Renal cortical epithelial cell (primary cell): ENCODE measurements around the gene MLIP. TPM values are rescaled to one million over a fixed set of nuclear protein-coding genes. Genes with fewer than 3 reads are reported as not detected.
A peak's percentile ranks its signal among the peaks of the same experiment; 100 is the strongest.
"Not testable (repeated sequence)": the region's sequence is repeated elsewhere in the genome, so short reads cannot be mapped to it uniquely, and the experiment has no call there.

Experiments
- DNase-seq: peaks from one replicate; pipeline ENCODE4 v3.0.0-alpha.2; 2011; ENCODE audit warnings: low read depth
- total RNA-seq: library from RNA; depleted of rRNA; stranded (reverse); fragments of >200 nt; gene quantifications from 2 replicates; pipeline ENCODE4 v1.2.3, GENCODE V29; 2014

MLIP gene, protein sequence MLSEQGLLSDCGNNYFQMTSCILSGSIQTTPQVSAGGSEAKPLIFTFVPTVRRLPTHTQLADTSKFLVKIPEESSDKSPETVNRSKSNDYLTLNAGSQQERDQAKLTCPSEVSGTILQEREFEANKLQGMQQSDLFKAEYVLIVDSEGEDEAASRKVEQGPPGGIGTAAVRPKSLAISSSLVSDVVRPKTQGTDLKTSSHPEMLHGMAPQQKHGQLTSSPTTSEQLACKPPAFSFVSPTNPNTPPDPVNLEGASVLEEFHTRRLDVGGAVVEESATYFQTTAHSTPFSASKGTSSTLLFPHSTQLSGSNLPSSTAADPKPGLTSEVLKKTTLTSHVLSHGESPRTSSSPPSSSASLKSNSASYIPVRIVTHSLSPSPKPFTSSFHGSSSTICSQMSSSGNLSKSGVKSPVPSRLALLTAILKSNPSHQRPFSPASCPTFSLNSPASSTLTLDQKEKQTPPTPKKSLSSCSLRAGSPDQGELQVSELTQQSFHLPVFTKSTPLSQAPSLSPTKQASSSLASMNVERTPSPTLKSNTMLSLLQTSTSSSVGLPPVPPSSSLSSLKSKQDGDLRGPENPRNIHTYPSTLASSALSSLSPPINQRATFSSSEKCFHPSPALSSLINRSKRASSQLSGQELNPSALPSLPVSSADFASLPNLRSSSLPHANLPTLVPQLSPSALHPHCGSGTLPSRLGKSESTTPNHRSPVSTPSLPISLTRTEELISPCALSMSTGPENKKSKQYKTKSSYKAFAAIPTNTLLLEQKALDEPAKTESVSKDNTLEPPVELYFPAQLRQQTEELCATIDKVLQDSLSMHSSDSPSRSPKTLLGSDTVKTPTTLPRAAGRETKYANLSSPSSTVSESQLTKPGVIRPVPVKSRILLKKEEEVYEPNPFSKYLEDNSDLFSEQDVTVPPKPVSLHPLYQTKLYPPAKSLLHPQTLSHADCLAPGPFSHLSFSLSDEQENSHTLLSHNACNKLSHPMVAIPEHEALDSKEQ
- total RNA-seq = 0.15 TPM in 1 of 2 replicates, not detected in the other

DNA sequence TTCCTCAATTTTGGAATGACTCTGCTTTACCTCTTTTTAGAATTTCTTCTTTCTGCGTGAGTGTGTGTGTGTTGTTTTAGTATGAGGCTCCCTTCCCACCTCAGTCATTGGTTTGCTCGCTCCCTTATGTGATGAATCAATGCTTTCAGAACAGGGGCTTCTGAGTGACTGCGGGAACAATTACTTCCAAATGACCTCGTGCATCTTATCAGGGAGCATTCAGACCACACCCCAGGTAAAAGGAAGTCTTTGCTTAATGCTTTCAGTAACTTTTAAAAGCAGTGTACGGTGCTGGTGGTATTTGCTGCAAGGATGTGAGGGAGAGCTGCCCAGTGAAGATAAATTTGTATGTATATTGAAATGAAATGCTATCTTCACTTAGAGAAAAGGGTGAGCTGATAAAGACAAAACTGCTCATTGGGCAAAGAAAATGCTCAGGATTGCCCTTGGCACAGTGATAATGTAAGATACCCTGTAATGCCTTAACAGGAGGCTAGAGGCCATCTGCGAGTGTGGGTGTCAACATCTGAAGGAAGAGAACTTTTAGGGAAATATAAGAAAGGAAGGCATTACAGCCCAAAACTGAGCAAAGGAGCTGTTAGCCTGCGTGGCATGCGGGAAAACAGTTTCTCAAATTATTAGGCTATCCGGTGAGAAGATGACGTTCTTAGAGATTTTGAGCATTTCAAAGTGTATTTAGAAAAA is at the start of gene MLIP:
Gene MLIP, plus strand, starts transcription at position 103 of the 705 bp plus-strand sequence. Its CDS starts 37 bp downstream, at position 140.
- no peak for DNase-seq

DNA sequence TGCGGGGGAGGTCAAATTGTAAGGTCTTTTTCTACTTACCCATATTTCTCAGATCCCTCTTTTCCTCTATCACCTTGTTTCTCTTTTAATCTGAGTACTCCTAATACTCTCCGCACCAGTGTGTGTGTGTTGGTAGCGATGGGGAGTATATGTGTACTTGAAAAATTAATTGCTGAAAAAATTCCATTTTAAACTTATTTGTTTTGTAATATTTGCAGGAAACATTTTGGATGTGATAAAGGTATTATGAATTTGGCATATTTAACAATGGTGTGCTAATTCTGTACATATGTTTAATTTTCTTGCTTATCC is 48.1 kb upstream of the MLIP start:
- no peak for DNase-seq

DNA sequence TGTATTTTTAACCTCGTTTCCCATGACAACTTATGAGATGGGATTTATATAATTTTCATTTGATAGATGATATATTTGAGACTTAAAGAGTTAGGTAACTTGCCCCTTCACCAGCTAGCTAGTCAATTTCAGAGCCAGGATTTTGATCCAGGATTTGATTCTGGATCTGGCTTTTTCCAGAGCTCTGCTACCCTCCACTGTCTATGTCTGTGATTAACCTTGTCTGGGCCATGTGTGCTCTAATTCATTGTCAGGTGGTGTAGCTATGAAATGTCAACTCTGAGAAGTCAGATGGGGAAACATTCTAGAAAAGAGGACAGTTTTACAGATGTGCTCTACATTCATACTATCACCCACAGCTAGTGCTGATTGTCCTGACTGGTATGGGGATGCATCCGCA is 42.5 kb upstream of the MLIP start:
- DNase-seq = no peak

DNA sequence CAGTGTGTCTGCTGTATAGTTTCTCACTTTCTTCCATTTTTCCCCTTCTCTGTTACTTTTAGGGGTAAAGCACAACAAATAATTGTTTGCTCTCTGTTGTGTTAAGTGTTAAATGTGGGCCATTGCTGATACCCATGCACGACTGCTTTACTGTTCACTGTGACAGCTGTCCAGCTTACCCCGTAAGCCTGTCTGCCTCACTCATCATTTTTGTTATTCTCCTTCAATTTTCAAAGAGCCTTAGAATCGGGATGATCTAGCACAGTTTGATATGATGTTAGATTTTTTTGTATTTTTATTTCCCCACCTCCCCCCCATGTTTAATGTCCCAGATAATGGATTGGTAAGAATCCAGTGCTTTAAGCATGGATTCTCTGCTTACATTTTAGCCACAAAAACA is 41.2 kb upstream of the MLIP start:
- no peak for DNase-seq

DNA sequence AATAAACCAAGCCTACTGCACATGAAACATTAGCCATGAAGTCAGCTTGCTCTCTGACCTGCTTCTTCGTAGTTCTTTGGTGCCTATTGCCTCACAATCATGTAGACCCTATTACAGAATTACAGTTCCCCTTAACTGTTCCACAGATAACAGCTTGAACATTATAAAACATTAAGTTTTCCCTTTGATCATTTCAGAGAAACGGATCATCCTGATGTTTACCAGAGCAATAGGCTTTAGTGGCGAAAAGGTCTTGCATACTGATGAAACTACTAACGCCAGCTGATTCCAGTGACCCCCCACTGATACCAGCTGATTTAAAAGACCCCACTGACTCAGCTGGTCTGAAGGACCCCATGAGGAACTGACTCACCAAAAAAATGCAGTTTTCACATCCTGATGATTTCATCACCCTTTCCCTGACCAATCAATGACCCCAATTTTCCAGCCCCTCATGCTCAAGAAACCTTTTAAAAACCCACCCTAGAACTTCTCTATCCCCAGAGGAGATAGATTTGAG is 39.4 kb upstream of the MLIP start:
- DNase-seq = no peak

DNA sequence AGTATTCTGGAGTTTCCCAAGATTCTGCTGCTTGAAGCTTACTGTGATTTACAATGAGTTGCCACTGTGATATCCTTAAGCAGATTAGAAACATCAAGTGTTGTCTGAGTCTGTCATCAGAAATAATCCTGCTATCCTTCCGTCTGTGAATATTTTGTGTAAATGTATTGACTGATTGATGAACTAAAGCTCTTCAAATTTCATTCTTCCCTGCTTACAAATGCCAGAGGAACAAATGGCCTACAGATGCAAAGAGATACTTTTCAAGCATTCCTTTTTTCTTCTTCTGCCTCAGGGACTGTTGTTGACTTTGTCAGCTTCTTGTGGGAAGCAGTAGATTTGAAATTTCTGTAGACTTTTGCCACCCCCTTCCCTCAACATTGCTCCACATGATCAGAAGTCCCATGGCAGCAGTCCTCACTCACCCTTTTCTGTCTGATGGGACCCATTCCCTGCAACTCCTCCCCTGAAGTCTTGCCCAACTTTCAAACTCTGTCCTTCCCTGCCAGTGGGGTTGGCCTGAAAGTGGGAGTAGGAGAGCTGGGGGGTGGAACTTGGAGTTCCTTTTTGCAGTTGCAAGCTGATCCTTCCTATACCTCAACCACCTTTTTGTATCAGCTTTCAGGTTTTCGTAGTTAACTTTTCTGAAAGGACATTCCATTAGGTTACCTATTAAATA is 38.5 kb upstream of the MLIP start:
- DNase-seq = peak; percentile 37

DNA sequence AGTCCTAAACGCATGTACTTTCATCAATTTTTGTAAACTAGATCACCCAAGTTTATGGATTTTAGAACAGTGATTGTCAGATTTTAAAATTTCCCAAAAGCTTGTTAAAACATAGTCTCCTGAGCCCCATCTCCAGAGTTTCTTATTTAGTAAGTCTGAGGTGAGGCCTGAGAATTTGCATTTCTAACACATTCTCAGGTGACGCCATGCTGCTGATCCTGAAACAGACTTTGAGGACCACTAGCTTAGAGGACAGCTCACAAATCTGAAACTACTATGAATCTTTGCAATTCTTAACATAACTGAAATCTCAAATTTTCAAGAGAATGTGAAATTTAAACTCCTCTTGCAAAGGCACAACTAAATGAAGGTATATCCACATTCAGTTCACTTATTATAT is 37.8 kb upstream of the MLIP start:
- DNase-seq = no peak

DNA sequence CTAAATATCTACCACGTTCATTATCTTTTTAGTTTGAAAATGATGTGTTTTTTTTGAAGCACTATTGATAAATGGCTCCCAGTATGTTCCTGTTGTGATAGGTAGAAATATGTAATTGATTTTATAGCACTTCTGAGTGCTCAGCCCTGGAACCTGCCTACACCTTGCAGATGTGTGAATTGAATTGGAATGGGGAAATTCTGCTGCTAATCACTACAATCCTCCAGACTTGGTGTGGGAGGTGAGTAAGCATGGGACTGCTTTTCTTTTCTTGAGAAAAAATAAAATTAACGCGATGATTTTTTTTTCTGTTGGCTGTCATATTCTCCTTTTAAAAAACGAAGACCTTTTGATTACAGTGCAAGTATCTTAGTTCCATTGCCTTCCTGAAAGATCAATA is 37.1 kb upstream of the MLIP start:
- DNase-seq = no peak

DNA sequence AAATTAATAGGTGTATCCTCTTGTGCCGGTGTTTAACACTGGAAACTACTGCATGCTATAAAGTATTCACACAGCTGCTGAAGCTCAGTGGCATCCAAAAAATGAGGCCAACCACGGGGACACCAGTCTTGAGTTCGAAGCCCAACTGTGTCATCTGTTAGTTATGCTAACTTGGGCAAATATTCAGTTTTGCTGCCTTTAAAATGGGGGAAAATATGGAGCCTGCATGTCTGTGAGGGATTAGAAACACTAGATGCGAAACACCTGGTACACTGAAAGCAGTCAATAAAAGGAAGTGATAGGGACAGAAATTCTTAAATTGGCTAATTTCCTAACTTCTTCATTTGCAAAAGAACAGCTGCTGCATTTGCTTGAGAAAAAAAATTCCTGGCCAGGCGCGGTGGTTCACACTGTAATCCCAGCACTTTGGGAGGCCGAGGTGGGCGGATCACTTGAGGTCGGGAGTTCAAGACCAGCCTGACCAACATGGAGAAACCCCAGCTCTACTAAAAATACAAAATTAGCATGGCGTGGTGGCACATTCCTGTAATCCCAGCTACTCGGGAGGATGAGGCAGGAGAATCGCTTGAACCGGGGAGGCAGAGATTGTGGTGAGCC is 36.6 kb upstream of the MLIP start:
- no peak for DNase-seq

DNA sequence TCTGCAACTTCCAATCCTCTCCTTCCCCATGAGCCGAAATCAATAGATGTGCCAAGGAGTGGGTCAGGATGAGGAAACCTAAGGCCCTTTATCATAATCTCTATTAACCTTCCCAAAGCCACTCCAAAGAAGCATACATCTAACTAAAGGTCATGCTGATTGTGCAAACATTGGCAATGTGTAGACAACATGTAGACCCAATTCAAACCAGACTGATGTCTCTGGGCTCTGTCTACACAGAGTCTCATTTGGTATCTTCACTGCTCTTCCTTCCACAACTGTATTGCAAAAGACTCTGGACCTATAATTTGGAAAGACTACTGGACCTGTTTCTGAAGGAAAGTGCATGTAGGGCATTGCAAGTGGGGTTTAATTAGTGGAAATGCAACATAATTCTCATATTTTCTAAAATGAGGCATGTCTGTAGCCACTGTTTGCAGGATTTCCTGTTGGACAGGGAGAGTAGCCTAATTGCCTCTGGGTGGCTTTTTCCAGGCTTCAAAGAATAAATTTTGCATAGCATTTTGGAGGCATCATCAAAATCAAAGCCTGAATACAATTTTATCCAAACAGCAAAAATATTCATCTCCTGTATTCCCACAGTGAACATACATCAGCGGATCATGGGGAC is 35.0 kb upstream of the MLIP start:
- DNase-seq = no peak

DNA sequence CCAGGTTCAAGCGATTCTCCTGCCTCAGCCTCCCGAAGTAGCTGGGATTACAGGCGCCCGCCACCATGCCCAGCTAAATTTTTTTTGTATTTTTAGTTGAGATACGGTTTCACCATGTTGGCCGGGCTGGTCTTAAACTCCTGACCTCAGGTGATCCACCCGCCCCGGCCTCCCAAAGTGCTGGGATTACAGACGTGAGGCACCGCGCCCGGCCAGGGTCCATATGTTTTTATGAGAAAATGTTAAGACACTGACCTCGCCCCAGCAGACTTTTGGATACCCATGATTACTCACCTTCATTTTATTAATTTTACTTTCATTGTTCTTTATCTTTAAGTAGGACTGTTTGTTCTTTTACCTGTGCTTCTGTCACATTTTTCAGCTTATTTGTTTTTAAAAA is 29.7 kb upstream of the MLIP start:
- DNase-seq = not testable (repeated sequence)

DNA sequence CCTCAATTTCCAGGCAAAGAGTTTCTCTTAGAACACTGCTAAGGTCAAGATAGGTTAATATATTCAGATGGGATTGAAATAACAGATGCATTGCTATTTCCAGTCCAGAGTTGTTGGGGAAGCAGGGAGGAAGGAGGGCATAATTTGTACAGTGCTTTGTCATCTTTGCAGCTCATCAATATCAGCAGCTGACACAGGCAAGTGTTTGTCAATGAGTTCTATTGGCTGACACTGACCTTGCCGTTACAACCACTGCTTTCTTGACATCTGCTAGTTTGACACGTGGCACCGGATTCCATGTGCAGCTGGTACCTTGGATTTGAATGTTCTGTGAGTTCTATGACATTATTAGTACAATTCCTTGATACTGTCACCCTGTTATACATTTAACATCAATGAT is 28.0 kb upstream of the MLIP start:
- DNase-seq = no peak

DNA sequence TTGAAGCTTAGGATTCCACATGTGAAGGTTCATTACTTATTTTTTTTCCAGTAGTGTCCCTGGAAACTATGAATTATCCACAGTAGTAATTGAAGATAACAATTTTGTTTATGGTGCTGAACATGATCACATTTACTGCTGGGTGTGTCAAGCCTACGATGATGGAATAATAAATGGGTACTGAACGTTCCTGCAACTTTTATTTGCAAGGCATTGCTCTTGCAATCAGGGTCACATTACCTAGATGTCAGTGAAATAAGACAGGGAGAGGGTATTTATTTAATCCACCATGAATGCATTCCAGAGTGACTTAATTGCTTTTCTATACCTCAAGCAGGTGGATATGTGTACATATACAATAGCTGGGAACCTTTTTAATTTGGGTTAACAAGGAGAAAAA is 27.0 kb upstream of the MLIP start:
- no peak for DNase-seq

DNA sequence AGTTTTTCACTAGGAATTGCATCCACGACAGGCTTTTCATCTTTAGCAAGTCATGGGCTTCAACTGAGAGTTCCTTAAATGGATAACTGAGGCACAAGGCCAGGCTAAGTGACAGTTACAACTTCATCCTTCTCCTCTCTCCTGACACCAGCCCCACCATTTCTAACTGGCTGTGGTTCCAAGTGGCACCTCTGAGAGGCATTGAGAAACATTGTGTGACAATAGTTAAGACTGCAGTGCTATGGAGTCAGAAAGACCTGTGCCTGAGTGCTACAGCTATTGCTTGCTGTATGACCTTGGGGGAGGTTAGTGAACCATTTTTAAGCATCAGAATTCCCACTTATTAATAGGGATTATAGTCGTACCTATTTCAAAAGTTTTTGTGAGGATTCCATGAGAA is 26.2 kb upstream of the MLIP start:
- DNase-seq = no peak

DNA sequence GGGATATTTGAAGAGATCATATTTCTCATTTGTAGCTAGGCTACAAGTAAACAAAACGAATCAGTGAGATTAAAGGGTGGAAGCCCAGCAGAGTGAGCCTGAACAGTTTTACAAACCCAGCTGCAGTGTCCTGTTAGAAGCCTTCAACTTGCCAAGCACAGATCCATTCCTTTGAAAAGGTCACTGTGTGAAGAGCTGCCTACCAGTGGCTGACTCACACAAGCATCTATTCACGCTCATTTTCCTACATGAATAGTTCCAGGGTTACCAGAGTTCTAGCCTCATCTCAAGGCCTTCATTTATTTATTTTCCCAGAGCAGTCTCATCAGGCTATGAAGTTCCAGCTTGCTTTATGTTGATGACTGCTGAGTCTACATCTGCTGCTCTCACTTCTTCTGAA is 25.7 kb upstream of the MLIP start:
- peak; percentile 35 for DNase-seq

DNA sequence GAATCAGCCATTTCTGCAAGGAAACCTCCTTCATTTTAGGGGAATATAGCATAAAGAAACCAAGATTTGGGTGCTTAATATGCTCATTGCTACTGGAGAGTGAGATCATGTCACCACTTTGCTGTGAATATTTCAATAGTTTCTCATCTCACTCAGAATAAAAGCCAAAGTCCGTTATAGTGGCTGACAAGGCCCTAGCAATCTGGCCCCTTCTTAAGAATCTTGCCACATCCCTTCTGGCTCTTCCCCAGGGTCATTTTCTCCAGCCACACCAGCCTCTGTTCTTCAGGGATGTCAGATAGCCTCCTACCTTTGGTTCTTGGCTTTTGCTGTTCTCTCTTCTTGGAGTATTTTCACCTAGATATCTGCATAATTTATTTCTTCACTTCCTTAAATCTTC is 24.8 kb upstream of the MLIP start:
- no peak for DNase-seq

DNA sequence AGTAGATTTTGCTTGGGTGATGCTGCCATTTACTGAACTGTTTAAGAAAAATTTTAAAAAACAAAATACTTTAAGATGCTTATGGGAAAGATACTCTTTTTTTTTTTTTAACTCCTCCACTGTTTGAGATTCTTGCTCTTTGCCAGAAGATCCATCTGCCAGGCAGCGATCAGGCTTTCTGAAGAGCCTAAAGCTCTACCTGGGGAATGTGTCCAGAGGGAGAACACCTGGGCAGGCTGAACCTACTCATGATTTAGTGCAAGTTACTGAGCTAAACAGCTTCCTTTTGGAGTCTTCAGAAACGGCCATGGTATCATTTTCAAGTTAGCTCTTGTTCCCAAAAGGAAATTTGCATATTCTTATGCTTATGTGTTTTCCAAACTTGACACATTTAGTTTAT is 23.5 kb upstream of the MLIP start:
- no peak for DNase-seq

DNA sequence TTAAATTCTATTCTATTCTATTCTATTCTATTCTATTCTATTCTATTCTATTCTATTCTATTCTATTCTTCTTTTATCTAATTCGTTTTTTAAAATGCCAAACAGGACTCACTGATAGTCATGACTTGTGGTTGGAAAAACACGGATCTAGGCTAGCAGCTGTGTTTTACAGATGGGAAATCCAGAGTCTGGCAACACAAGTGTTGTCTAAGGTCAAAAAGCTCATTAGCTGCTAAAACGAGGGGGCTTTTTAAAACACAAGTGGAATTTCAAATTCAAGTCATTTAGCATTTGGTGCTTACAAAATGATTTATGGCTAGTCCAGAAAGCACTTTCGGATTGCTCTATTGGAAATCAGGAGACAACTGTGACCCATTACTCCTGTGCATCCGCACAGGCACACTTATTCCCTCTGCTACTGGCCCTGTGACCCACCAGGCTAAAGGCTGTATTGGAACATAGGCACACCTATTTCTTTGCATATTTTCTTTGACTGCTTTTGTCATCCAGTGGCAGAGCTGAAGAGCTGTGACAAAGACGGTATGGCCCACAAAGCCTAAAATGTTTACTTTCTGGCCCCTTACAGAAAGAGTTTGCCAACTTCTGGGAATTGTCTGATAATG is 17.8 kb upstream of the MLIP start:
- no peak for DNase-seq

DNA sequence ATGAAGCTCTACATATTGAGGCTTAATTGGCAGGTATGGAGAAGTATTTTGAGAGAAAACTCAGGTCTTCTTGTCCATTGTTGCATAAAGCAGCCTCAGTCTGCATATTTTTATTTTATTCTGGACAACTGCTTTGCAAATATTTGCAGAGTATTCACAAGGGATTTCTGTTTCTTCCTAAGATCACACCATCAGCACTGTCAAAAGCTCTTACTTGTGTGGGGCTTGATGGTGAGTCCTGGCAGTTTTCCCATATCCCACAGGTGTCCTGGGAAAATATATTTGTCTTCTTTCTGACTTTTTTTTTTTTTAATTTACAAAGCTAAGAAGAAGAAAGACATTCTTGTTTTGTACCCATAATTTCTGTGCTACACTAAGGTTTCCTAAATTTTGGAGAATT is 16.9 kb upstream of the MLIP start:
- DNase-seq = no peak

DNA sequence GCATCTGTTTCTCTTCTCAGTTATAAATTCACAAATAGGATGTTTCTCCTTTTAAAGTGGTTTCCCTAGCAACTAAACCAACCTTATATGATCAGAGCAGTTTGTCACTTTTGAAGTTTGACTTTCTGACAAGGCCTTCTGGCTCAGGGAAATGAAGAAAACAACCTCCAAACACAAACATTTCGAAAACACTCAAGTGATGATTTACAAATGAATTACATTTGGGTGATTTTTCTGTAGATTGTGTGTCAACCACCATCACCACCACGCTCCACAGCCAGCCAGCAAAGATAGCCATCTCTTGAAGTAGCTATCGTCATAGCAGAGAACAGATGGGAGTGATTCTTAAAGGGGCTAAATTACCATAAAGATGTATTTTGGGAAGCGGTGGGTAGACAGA is 16.5 kb upstream of the MLIP start:
- no peak for DNase-seq
